H9 (cell line): ENCODE results near the gene MYH16. TPM values are rescaled to one million over a fixed set of nuclear protein-coding genes. Genes with fewer than 3 reads are reported as not detected.

Source experiments
- DNase-seq: peaks from one replicate; pipeline ENCODE4 v3.0.0-alpha.2; 2017
- H2AFZ ChIP-seq: one replicate; pipeline ENCODE4 v1.6.1; 2013; ENCODE audit warnings: mild to moderate bottlenecking, low read length, control low read depth, moderate library complexity
- H2AK5ac ChIP-seq: 2 replicates; pipeline ENCODE4 v1.6.1; 2013; ENCODE audit warnings: low read length, control low read depth, mixed read lengths; ENCODE audit not compliant: insufficient read length
- H2BK120ac ChIP-seq: one replicate; pipeline ENCODE4 v1.6.1; 2013; ENCODE audit warnings: low read depth, mild to moderate bottlenecking, low read length, control low read depth, inconsistent platforms; ENCODE audit not compliant: poor library complexity, severe bottlenecking
- H2BK12ac ChIP-seq: 2 replicates; pipeline ENCODE4 v1.6.1; 2013; ENCODE audit warnings: low read length, control low read depth, mixed read lengths, low read depth; ENCODE audit not compliant: insufficient read length
- H2BK15ac ChIP-seq: 2 replicates; pipeline ENCODE4 v1.6.1; 2013; ENCODE audit warnings: low read depth, low read length, control low read depth
- H2BK20ac ChIP-seq: one replicate; pipeline ENCODE4 v1.6.1; 2013; ENCODE audit warnings: low read depth, mild to moderate bottlenecking, low read length, control low read depth, inconsistent platforms; ENCODE audit not compliant: poor library complexity, severe bottlenecking
- H2BK5ac ChIP-seq: 2 replicates; pipeline ENCODE4 v1.6.1; 2013; ENCODE audit warnings: low read length, control low read depth, mixed read lengths; ENCODE audit not compliant: insufficient read length
- H3K14ac ChIP-seq: 2 replicates; pipeline ENCODE4 v1.6.1; 2013; ENCODE audit warnings: low read length, control low read depth; ENCODE audit not compliant: insufficient read depth
- H3K18ac ChIP-seq: 2 replicates; pipeline ENCODE4 v1.6.1; 2013; ENCODE audit warnings: low read depth, mild to moderate bottlenecking, mixed read lengths, low read length, control low read depth; ENCODE audit not compliant: insufficient read length
- H3K23ac ChIP-seq: 2 replicates; pipeline ENCODE4 v1.6.1; 2013; ENCODE audit warnings: low read length, control low read depth, mixed read lengths, low read depth; ENCODE audit not compliant: insufficient read length
- H3K23me2 ChIP-seq: 2 replicates; pipeline ENCODE4 v1.6.1; 2013; ENCODE audit warnings: low read depth, mild to moderate bottlenecking, mixed read lengths, low read length, control low read depth; ENCODE audit not compliant: insufficient read length, poor library complexity, severe bottlenecking
- H3K27ac ChIP-seq: 2 replicates; pipeline ENCODE4 v1.5.1; 2013; ENCODE audit warnings: low read length, control low read depth, mixed read lengths, low read depth; ENCODE audit not compliant: insufficient read length
- H3K27me3 ChIP-seq: 2 replicates; pipeline ENCODE4 v1.6.1; 2013; ENCODE audit warnings: low read length, control low read depth, inconsistent platforms; ENCODE audit not compliant: insufficient read depth
- H3K4ac ChIP-seq: 2 replicates; pipeline ENCODE4 v1.6.1; 2013; ENCODE audit warnings: low read depth, mild to moderate bottlenecking, control low read depth, inconsistent platforms, low read length, moderate library complexity
- H3K4me1 ChIP-seq: 2 replicates; pipeline ENCODE4 v1.6.1; 2013; ENCODE audit warnings: low read length, control low read depth, inconsistent platforms; ENCODE audit not compliant: insufficient read depth
- H3K4me2 ChIP-seq: 2 replicates; pipeline ENCODE4 v1.6.1; 2013; ENCODE audit warnings: low read length, control low read depth, mixed read lengths; ENCODE audit not compliant: insufficient read length, insufficient read depth
- H3K56ac ChIP-seq: 2 replicates; pipeline ENCODE4 v1.6.1; 2013; ENCODE audit warnings: low read depth, mild to moderate bottlenecking, mixed read lengths, low read length, control low read depth; ENCODE audit not compliant: insufficient read length
- H3K79me1 ChIP-seq: 2 replicates; pipeline ENCODE4 v1.6.1; 2013; ENCODE audit warnings: low read depth, mild to moderate bottlenecking, moderate library complexity, low read length, control low read depth, inconsistent platforms; ENCODE audit not compliant: insufficient read depth, poor library complexity, severe bottlenecking
- H3K79me2 ChIP-seq: 2 replicates; pipeline ENCODE4 v1.6.1; 2013; ENCODE audit warnings: low read length, control low read depth, inconsistent platforms; ENCODE audit not compliant: insufficient read depth
- H3K9ac ChIP-seq: 2 replicates; pipeline ENCODE4 v1.6.1; 2013; ENCODE audit warnings: low read length, control low read depth, mixed read lengths; ENCODE audit not compliant: insufficient read length; ENCODE audit errors: extremely low read depth
- H3K9me3 ChIP-seq: one replicate; pipeline ENCODE4 v1.6.1; 2013; ENCODE audit warnings: low read depth, low read length, inconsistent platforms; ENCODE audit not compliant: control insufficient read depth
- H3T11ph ChIP-seq: one replicate; pipeline ENCODE4 v1.6.1; 2013; ENCODE audit warnings: mild to moderate bottlenecking, low read length, control low read depth, inconsistent platforms
- H4K20me1 ChIP-seq: one replicate; pipeline ENCODE4 v1.6.1; 2013; ENCODE audit not compliant: control insufficient read depth, insufficient read length, insufficient read depth
- H4K5ac ChIP-seq: 2 replicates; pipeline ENCODE4 v1.6.1; 2013; ENCODE audit warnings: low read depth, mild to moderate bottlenecking, mixed read lengths, low read length, control low read depth; ENCODE audit not compliant: insufficient read length
- H4K8ac ChIP-seq: replicated peaks from 2 replicates; pipeline ENCODE4 v1.6.1; 2013; ENCODE audit warnings: low read length, control low read depth, mixed read lengths, low read depth; ENCODE audit not compliant: insufficient read length
- H4K91ac ChIP-seq: 2 replicates; pipeline ENCODE4 v1.6.1; 2013; ENCODE audit warnings: low read depth, mild to moderate bottlenecking, moderate library complexity, mixed read lengths, low read length, control low read depth; ENCODE audit not compliant: insufficient read length
- H3K27ac Mint-ChIP-seq, 3 experiments: 2 replicates in 2 of 3; 3 replicates in 1 of 3; pipeline ENCODE4 v1.8.0; 2020 to 2021; ENCODE audit warnings: mixed read lengths in 3 of 3, mild to moderate bottlenecking in 1 of 3, moderate library complexity in 1 of 3
- H3K27me3 Mint-ChIP-seq: 2 replicates; pipeline ENCODE4 v1.8.0; 2021; ENCODE audit warnings: low read depth, mild to moderate bottlenecking, moderate library complexity, mixed read lengths
- H3K36me3 Mint-ChIP-seq, 3 experiments: 2 replicates in 2 of 3; 3 replicates in 1 of 3; pipeline ENCODE4 v1.8.0; 2020 to 2021; ENCODE audit warnings: low read depth in 3 of 3, mixed read lengths in 3 of 3; ENCODE audit not compliant: insufficient read depth in 1 of 3
- H3K4me1 Mint-ChIP-seq, 2 experiments: 2 replicates each; pipeline ENCODE4 v1.8.0; 2020; ENCODE audit warnings: mixed read lengths in 2 of 2
- H3K4me3 Mint-ChIP-seq, 2 experiments: 2 replicates in 1 of 2; 3 replicates in 1 of 2; pipeline ENCODE4 v1.8.0; 2020 to 2021; ENCODE audit warnings: mild to moderate bottlenecking in 2 of 2, mixed read lengths in 2 of 2, moderate library complexity in 1 of 2
- H3K9me3 Mint-ChIP-seq, 2 experiments: 2 replicates in 1 of 2; 3 replicates in 1 of 2; pipeline ENCODE4 v1.8.0; 2020; ENCODE audit warnings: mild to moderate bottlenecking in 2 of 2, mixed read lengths in 2 of 2, moderate library complexity in 1 of 2
- WGBS: extraction: QIAGEN DNeasy Blood & Tissue Kit; methylation state at CpG from one replicate; pipeline ENCODE4 v1.1.7; 2013; ENCODE audit warnings: missing lambda C conversion rate, low lambda C conversion rate, mixed read lengths; ENCODE audit not compliant: insufficient read length; ENCODE audit errors: extremely low coverage; 5-methylcytosine and 5-hydroxymethylcytosine counted together
- total RNA-seq: library from RNA; stranded (reverse); gene quantifications from 2 replicates; pipeline ENCODE4 v1.2.1, GENCODE V29; 2021
- TF ChIP-seq, protein P1 (sequence below): fragments of 200-600 bp; sonication (generic); conservative IDR thresholded peaks from 3 replicates; pipeline ENCODE4 v1.8.0; 2021; ENCODE audit warnings: antibody characterized with exemption, mild to moderate bottlenecking

MYH16 gene
- total RNA-seq, 1 experiment from 2014 or later, result not detected

DNA sequence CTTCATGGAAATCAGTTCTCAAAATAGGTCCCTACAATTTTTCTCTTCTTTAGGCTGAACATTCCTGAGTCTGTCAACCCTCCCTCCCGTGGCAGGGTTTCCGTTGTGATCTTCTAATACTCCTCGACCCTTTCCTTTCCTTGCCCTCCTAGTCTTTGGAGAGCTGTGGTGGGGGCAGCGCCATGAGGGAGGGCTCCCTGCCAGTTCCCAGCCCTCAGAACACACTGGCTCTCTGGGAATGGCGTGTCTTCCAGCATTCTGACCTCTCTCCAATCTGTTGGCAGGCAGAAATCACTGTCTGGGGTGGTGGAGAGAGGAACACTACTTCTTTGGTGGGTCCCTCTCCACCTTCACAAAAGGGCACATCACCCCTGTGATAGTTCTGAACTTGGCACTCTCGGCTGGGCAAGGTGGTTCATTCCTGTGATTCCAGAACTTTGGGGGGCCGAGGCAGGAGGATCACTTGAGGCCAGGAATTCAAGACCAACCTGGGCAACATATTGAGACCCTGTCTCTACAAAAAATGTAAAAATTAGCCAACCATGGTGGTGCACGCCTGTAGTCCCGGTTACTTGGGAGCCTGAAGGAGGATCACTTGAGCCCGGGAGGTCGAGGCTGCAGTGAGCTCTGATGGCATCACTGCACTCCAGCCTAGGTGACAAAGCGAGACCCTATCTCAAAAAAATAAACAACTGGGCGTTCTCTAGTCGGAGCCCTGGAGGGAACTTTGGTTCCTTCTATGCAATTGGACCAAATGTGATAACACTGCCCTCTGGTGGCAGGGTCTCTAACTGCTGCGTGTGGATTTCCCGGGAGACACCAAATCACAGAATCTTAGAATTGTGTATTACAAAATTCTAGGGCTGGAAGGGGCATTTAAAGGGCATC is 39.9 kb downstream of the MYH16 start:
- H3T11ph ChIP-seq, result no peak overlapping the region
- H2BK20ac ChIP-seq, result no peak overlapping the region
- peaks cover 1% of the 10 kb centered on the region; the same call in 1 of the 2 replicates for H3K27me3 Mint-ChIP-seq
- no peak overlapping the region for H3K4me2 ChIP-seq
- H3K23ac ChIP-seq, result no peak overlapping the region
- no peak overlapping the region for H3K27ac ChIP-seq
- H2BK120ac ChIP-seq, result no peak overlapping the region
- DNase-seq, result peak; percentile 56
- H3K56ac ChIP-seq, result no peak overlapping the region
- H3K4me3 Mint-ChIP-seq, result no peak overlapping the region
- no peaks in the 10 kb centered on the region for H3K79me1 ChIP-seq
- H3K4ac ChIP-seq, result no peak overlapping the region
- no peaks in the 10 kb centered on the region for H3K4me1 ChIP-seq
- H4K8ac ChIP-seq, result no peak overlapping the region
- no peak overlapping the region for H3K18ac ChIP-seq
- peaks cover 4 to 5% of the 10 kb centered on the region in 2 experiments; a peak in 4 of 5 replicates for H3K9me3 Mint-ChIP-seq
- TF ChIP-seq, protein P1, sequence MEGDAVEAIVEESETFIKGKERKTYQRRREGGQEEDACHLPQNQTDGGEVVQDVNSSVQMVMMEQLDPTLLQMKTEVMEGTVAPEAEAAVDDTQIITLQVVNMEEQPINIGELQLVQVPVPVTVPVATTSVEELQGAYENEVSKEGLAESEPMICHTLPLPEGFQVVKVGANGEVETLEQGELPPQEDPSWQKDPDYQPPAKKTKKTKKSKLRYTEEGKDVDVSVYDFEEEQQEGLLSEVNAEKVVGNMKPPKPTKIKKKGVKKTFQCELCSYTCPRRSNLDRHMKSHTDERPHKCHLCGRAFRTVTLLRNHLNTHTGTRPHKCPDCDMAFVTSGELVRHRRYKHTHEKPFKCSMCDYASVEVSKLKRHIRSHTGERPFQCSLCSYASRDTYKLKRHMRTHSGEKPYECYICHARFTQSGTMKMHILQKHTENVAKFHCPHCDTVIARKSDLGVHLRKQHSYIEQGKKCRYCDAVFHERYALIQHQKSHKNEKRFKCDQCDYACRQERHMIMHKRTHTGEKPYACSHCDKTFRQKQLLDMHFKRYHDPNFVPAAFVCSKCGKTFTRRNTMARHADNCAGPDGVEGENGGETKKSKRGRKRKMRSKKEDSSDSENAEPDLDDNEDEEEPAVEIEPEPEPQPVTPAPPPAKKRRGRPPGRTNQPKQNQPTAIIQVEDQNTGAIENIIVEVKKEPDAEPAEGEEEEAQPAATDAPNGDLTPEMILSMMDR, result peak; percentile 92
- H2BK15ac ChIP-seq, result no peak overlapping the region
- H3K9ac ChIP-seq, result no peak overlapping the region
- no peak overlapping the region for H2AK5ac ChIP-seq
- H3K14ac ChIP-seq, result no peak overlapping the region
- no peak overlapping the region for H4K91ac ChIP-seq
- H3K36me3 Mint-ChIP-seq, result peaks cover 0 to 8% (median 3%) of the 10 kb centered on the region in 3 experiments; a peak in 3 of 7 replicates
- no peak overlapping the region for H2BK12ac ChIP-seq
- no peaks in the 10 kb centered on the region for H3K27me3 ChIP-seq
- H3K9me3 ChIP-seq, result no peaks in the 10 kb centered on the region
- H2AFZ ChIP-seq, result no peak overlapping the region
- H2BK5ac ChIP-seq, result no peak overlapping the region
- no peaks in the 10 kb centered on the region for H3K23me2 ChIP-seq
- peaks cover 0 to 7% of the 10 kb centered on the region in 2 experiments; a peak in 2 of 4 replicates for H3K4me1 Mint-ChIP-seq
- no peak overlapping the region; a peak in 1 of 7 replicates for H3K27ac Mint-ChIP-seq
- H4K5ac ChIP-seq, result no peak overlapping the region
- no peaks in the 10 kb centered on the region for H3K79me2 ChIP-seq
- WGBS, result no CpG with 5 or more reads among the region's 16 CpGs
- H4K20me1 ChIP-seq, result no peaks in the 10 kb centered on the region
